Activated naive CD8-positive, alpha-beta T cell treated with anti-CD3 and anti-CD28 coated beads, Interleukin-2, amount 50 U/mL, for 16 hours (primary cell): Measurements from ENCODE around the gene KRT7.

Experiments
- DNase-seq: peaks from one replicate; pipeline ENCODE4 v3.0.0-alpha.2; 2020; ENCODE audit warnings: low read depth, low spot score

Gene KRT7

GRCh38 chr12:52211716-52212585 is 21.1 kb upstream of the KRT7 start:
- no peak for DNase-seq

- DNase-seq = no peak
Observed at GRCh38 chr12:52212701-52213563, 20.1 kb upstream of the KRT7 start.

GRCh38 chr12:52213564-52214420 is 19.3 kb upstream of the KRT7 start:
- no peak for DNase-seq

GRCh38 chr12:52214421-52214802 is 18.6 kb upstream of the KRT7 start:
- DNase-seq = no peak

GRCh38 chr12:52215587-52216031 is 17.4 kb upstream of the KRT7 start:
- no peak for DNase-seq

- no peak for DNase-seq
Observed at GRCh38 chr12:52216100-52216499, 16.9 kb upstream of the KRT7 start.

DNA sequence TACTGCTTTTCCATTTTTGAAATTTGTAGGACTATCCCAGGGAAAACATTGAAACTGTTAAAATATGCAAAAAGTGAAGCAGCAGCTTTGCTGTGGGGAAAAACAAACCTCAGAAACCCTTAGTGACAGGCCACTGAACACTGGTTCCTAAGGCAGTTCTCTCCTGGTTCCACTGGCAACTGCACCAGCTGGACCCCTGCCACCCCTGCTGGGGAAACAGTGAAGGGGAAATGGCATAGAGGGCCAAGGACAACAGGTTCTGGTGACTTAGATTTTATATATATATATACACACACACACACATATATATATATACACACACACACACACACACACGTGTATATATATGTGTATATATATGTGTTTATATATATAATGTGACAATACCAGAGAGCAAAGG is 16.2 kb upstream of the KRT7 start:
- no peak for DNase-seq

- DNase-seq = no peak
Observed at GRCh38 chr12:52217223-52217622, 15.8 kb upstream of the KRT7 start.

GRCh38 chr12:52218001-52218400 is 15.0 kb upstream of the KRT7 start:
- no peak for DNase-seq

- no peak for DNase-seq
Observed at GRCh38 chr12:52220477-52220876, 12.6 kb upstream of the KRT7 start.

GRCh38 chr12:52221070-52221781 is 11.8 kb upstream of the KRT7 start:
- no peak for DNase-seq

DNA sequence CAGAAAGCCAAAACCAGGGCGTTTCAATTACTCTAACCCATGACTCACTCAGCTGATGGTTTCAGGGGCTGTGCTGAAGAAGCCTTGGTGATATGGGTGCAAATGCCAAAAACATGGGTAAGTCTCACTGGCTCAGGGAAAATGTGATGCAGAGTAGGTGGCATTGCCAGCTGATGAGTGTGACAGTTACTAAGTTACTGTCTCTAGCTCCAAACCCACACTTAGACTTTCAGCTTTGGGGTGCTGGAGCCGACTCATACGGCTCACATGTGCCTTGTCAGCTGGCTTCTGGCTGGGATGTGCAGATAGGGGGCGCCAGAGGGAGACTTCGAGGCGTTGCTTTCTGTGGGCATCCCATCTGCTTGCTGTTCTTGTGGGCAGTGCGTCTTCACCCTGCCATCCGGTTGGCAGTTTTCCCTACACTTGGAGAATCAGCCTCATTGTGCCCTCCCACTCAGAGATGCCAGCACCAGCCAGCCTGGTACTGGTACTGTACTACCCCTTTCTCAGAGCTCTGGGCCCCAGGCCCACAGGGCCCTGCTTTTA is 11.1 kb upstream of the KRT7 start:
- DNase-seq = peak; percentile 32

DNA sequence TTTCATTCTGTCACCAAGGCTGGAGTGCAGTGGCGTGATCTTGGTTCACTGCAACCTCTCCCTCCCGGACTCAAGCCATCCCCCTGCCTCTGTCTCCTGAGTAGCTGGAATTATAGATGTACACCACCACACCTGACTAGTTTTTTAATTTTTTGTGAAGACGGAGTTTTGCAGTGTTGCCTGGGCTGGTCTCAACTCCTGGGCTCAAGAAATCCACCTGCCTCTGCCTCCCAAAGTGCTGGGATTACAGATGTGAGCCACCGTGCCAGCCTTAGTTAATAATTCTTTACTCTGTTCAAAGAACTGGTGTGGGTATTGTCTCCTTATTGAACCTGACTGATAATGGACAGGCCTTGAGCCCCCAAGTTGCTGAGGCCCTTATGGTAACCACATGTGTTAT is 10.4 kb upstream of the KRT7 start:
- no peak for DNase-seq

GRCh38 chr12:52223406-52224039 is 9.5 kb upstream of the KRT7 start:
- no peak for DNase-seq

DNA sequence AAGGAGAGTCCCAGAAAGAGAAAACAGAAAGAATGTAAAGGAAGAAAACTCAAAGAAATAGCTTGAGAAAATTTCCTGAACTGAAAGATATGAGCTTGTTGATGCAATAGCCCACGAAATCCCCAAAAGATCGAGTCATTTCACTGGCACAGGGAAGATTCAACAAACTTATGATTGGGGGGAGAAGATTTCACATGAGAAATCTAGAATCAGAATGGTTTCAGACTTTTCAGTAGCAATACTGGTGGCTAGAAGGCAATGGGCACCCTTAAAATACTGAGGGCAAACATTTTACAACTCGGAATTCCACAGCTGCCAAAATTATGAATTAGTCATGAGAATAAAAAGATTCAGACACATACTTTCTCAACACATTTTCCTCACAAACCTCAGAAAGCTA is 8.9 kb upstream of the KRT7 start:
- no peak for DNase-seq

DNA sequence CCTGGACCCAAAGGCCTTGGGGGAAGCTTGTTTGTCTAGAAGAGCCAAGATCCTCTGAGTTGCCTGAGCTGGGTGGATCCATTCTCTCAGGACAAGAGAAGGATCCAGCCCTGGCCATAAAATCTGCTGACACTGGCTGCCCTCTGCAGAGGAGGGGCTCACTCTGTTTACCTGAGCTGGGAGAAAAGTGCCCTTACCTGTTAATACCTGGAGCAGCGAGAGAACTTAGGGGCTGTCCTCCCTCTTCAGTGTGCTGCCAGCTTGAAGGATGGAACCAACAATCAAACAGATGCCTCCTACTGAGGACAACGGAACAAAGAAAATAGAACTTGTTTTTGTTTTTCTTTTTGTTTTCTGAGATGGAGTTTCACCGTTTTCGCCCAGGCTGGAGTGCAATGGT is 7.3 kb upstream of the KRT7 start:
- DNase-seq = no peak

DNA sequence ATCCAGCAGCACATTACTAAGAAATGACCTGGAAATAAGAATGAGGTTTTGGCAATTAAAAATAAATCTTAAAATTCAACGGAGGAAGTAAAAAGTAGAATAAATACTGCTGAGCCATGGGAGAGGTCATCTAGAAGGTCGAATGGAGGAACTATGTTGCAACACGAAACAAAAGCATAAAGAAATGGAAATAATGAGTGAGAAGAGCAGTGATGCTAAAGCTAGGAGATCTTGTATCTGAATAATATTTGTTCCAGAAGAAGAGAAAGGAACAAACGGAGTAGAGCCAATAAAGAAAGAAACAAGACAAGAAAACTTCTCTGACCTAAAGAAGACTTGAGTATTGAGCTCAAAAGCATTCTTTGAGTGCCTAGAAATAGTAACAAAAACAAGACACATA is 6.6 kb upstream of the KRT7 start:
- DNase-seq = no peak

- no peak for DNase-seq
Observed at GRCh38 chr12:52227606-52228166, 5.4 kb upstream of the KRT7 start.

DNA sequence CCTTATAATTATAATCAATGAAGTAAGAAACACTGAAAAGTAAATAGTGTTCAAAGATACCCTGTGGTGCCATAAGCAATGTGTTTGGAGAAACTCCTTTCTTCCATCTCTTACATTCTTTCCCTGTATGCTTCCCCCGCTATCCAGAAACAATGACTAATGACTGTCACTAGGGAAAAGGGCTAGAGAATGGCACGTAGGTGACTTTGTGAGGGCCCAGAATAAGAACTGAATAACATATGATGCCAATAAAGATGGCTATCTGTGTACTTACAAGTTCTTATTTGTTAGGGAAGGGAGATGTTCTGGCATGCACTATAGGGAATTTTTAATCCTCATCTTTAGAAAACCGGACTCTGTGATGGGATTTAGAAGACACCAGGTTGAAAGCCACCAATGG is 4.7 kb upstream of the KRT7 start:
- no peak for DNase-seq

GRCh38 chr12:52228931-52229330 is 4.1 kb upstream of the KRT7 start:
- DNase-seq = no peak
